PC-3 (cell line): ENCODE results near the gene APOH. TPM values are rescaled to one million over a fixed set of nuclear protein-coding genes. Genes with fewer than 3 reads are reported as not detected.

ENCODE experiments used
- ATAC-seq: fragments of 200-7000 bp; cut with Tn5 transposase; 2 replicates; pipeline ENCODE4 v1.9.1; 2020; ENCODE audit warnings: mild to moderate bottlenecking, moderate library complexity
- BruUV-seq: library from RNA; stranded (reverse); fragments of 400-500 nt; replicated peaks from 2 replicates; lab custom pipeline; 2021; lab: Mats Ljungman, UMichigan
- CTCF ChIA-PET: fragments of 300-600 bp; sonication (Branson Sonifier 250); formaldehyde crosslinking; loops from one replicate; lab custom pipeline; 2022; ENCODE audit warnings: antibody characterized with exemption; lab: Charles Lee
- POLR2A ChIA-PET: fragments of 300-600 bp; sonication (Branson Sonifier 250); formaldehyde crosslinking; loops from one replicate; lab custom pipeline; 2022; ENCODE audit warnings: antibody characterized with exemption; ENCODE audit not compliant: unreplicated experiment; lab: Charles Lee
- DNase-seq: peaks from one replicate; pipeline ENCODE4 v3.0.0-alpha.2; 2015
- H2AFZ ChIP-seq: fragments of 300-600 bp; sonication (generic); 2 replicates; pipeline ENCODE4 v1.6.0; 2016; ENCODE audit warnings: antibody characterized with exemption, low read length
- H3F3A ChIP-seq: fragments of 300-600 bp; sonication (generic); one replicate; pipeline ENCODE4 v1.6.0; 2017; ENCODE audit warnings: antibody characterized with exemption, low read length, control low read depth, mild to moderate bottlenecking; ENCODE audit not compliant: unreplicated experiment
- H3K27ac ChIP-seq: fragments of 300-600 bp; sonication (generic); 2 replicates; pipeline ENCODE4 v1.5.1; 2016; ENCODE audit warnings: mild to moderate bottlenecking, low read length
- H3K27me3 ChIP-seq: fragments of 300-600 bp; sonication (generic); 2 replicates; pipeline ENCODE4 v1.6.1; 2016; ENCODE audit warnings: low read length, mixed read lengths
- H3K36me3 ChIP-seq: fragments of 300-600 bp; sonication (generic); 2 replicates; pipeline ENCODE4 v1.6.1; 2016; ENCODE audit warnings: low read depth, mixed run types, low read length, mixed read lengths
- H3K4me1 ChIP-seq: fragments of 300-600 bp; sonication (generic); 2 replicates; pipeline ENCODE4 v1.5.1; 2016; ENCODE audit warnings: low read length; ENCODE audit not compliant: insufficient read depth
- H3K4me2 ChIP-seq: fragments of 300-600 bp; sonication (generic); 2 replicates; pipeline ENCODE4 v1.6.0; 2016; ENCODE audit warnings: low read length
- H3K4me3 ChIP-seq: fragments of 300-600 bp; sonication (generic); 2 replicates; pipeline ENCODE4 v1.5.1; 2016; ENCODE audit warnings: mild to moderate bottlenecking, low read length, mixed read lengths
- H3K79me2 ChIP-seq: fragments of 300-600 bp; sonication (generic); 2 replicates; pipeline ENCODE4 v1.6.1; 2017; ENCODE audit warnings: low read length, mixed read lengths
- H3K9ac ChIP-seq: fragments of 300-600 bp; sonication (generic); 2 replicates; pipeline ENCODE4 v1.6.0; 2016; ENCODE audit warnings: mild to moderate bottlenecking, low read length
- H3K9me2 ChIP-seq: fragments of 300-600 bp; sonication (generic); replicated peaks from 2 replicates; pipeline ENCODE4 v1.6.1; 2016; ENCODE audit warnings: mixed run types, low read length, mixed read lengths
- H3K9me3 ChIP-seq: fragments of 300-600 bp; sonication (generic); 2 replicates; pipeline ENCODE4 v1.6.1; 2016; ENCODE audit warnings: low read length, mixed read lengths
- H4K20me1 ChIP-seq: fragments of 300-600 bp; sonication (generic); 2 replicates; pipeline ENCODE4 v1.6.1; 2016; ENCODE audit warnings: low read length, mixed read lengths
- EZH2 ChIP-seq: fragments of 300-600 bp; sonication (generic); IDR thresholded peaks from one replicate; pipeline ENCODE4 v1.6.1; 2017; ENCODE audit warnings: antibody characterized with exemption, mild to moderate bottlenecking, low read length; ENCODE audit not compliant: unreplicated experiment
- EZH2phosphoT487 ChIP-seq: fragments of 300-600 bp; sonication (generic); IDR thresholded peaks from 2 replicates; pipeline ENCODE4 v1.6.1; 2018; ENCODE audit warnings: mild to moderate bottlenecking, antibody characterized with exemption, low read length, borderline replicate concordance
- intact Hi-C: fragments of 100-400 bp; cut with micrococcal nuclease; formaldehyde crosslinking; loops from 2 replicates; pipeline ENCODE4 v1.9.0; 2023
- total RNA-seq: library from RNA; depleted of rRNA; stranded (reverse); fragments of >200 nt; gene quantifications from 2 replicates; pipeline ENCODE4 v1.2.3, GENCODE V29; 2014
- TF ChIP-seq, protein P1 (sequence below): fragments of 300-600 bp; sonication (generic); conservative IDR thresholded peaks from 2 replicates; pipeline ENCODE4 v1.5.1; 2017; ENCODE audit warnings: antibody characterized with exemption, low read depth, mild to moderate bottlenecking, low read length

The APOH gene
- total RNA-seq, 1 experiment from 2014 or later: not detected

DNA sequence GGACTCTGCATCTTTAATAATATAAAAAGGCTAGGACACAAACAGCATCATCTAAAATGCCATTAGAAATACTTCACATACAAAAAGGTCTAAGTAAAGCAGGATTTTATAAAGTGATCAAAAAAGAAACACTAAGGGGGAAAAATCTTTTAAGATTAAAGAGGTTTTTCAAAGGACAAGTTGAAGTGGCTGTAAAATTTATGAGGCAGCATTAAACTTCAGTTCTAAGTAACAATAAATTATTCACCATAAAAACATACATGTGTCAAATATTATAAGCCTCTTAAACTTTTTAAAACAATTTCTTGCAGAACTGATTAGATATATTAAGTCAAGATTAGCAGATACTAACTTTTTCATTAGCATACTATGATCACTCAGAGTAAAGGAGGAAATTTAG lies 58.0 kb downstream of the APOH start:
- Histone ChIP-seq H3F3A (no peaks in the 10 kb centered on the region), H3K9me3 (no peaks in the 10 kb centered on the region), H3K27ac (no peak overlapping the region), H3K36me3 (no peaks in the 10 kb centered on the region), H3K9ac (no peak overlapping the region), H2AFZ (no peak overlapping the region), H3K79me2 (no peaks in the 10 kb centered on the region), H3K4me1 (peaks cover 7% of the 10 kb centered on the region), H3K4me3 (no peak overlapping the region), H3K27me3 (no peaks in the 10 kb centered on the region), H3K4me2 (no peak overlapping the region), H3K9me2 (no peaks in the 10 kb centered on the region), H4K20me1 (no peaks in the 10 kb centered on the region)
- ATAC-seq: no peak
- ChIA-PET CTCF (no interaction called here), POLR2A (no interaction called here)
- intact Hi-C loops: no loop called here
- TF ChIP-seq, protein P1, sequence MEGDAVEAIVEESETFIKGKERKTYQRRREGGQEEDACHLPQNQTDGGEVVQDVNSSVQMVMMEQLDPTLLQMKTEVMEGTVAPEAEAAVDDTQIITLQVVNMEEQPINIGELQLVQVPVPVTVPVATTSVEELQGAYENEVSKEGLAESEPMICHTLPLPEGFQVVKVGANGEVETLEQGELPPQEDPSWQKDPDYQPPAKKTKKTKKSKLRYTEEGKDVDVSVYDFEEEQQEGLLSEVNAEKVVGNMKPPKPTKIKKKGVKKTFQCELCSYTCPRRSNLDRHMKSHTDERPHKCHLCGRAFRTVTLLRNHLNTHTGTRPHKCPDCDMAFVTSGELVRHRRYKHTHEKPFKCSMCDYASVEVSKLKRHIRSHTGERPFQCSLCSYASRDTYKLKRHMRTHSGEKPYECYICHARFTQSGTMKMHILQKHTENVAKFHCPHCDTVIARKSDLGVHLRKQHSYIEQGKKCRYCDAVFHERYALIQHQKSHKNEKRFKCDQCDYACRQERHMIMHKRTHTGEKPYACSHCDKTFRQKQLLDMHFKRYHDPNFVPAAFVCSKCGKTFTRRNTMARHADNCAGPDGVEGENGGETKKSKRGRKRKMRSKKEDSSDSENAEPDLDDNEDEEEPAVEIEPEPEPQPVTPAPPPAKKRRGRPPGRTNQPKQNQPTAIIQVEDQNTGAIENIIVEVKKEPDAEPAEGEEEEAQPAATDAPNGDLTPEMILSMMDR: no peak
- TF ChIP-seq EZH2phosphoT487: no peak
- no peak for TF ChIP-seq EZH2
- no TSS peak for BruUV-seq
- no peak for DNase-seq

DNA sequence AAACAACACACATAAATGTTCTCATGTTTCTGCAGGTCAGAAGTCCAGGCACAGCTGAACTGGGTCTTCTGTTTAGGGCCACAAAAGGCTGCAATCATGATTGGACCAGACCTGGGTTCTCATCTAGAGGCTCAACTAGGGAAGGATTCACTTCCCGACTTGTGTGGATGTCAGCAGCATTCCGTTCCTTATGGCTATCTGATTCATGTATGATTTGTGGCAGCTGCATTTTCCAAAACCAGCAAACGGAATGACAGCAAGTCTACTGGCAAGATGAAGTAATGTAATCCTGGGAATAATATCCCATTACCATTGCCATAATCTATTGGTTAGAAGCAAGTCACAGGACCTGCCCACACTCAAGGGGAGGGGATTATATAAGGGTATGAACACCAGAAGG lies 59.4 kb downstream of the APOH start:
- Histone ChIP-seq H3K36me3 (no peaks in the 10 kb centered on the region), H3K27ac (no peak overlapping the region), H3K27me3 (no peaks in the 10 kb centered on the region), H3K4me2 (no peak overlapping the region), H3K9ac (no peak overlapping the region), H3K9me3 (no peaks in the 10 kb centered on the region), H3K4me3 (no peak overlapping the region), H3K4me1 (no peaks in the 10 kb centered on the region), H2AFZ (no peak overlapping the region), H3K79me2 (no peaks in the 10 kb centered on the region), H3F3A (no peaks in the 10 kb centered on the region), H3K9me2 (no peaks in the 10 kb centered on the region), H4K20me1 (no peaks in the 10 kb centered on the region)
- no peak for DNase-seq
- BruUV-seq: no TSS peak
- TF ChIP-seq EZH2phosphoT487: no peak
- TF ChIP-seq, protein P1: no peak
- no peak for TF ChIP-seq EZH2
- intact Hi-C loops: loop anchor here (5.0 to 10.0 kb wide), 4 partner anchors 358 to 1205 kb away; no protein-coding TSS in a partner anchor
- CTCF ChIA-PET: no interaction called here
- no peak for ATAC-seq
- POLR2A ChIA-PET: interaction anchor here (0.6 kb wide), 2 partner anchors 103 to 595 kb away, joined by 3 to 4 read pairs; no protein-coding TSS in a partner anchor

GRCh38 chr17:66167189-66167815 lies 61.9 kb downstream of the APOH start:
- intact Hi-C loops: loop anchor here (5.0 to 10.0 kb wide), 4 partner anchors 355 to 1203 kb away; no protein-coding TSS in a partner anchor
- no peaks in the 10 kb centered on the region for H4K20me1 ChIP-seq
- no peak for ATAC-seq
- no peak overlapping the region for H3K9ac ChIP-seq
- H3K4me1 ChIP-seq: no peaks in the 10 kb centered on the region
- no peaks in the 10 kb centered on the region for H3F3A ChIP-seq
- H3K4me2 ChIP-seq: no peak overlapping the region
- no peak overlapping the region for H3K27ac ChIP-seq
- no peaks in the 10 kb centered on the region for H3K9me3 ChIP-seq
- BruUV-seq: no TSS peak
- H2AFZ ChIP-seq: no peak overlapping the region
- no peaks in the 10 kb centered on the region for H3K27me3 ChIP-seq
- no peaks in the 10 kb centered on the region for H3K79me2 ChIP-seq
- H3K4me3 ChIP-seq: no peak overlapping the region
- no peak for DNase-seq
- TF ChIP-seq EZH2 (no peak), EZH2phosphoT487 (no peak)
- no peaks in the 10 kb centered on the region for H3K36me3 ChIP-seq
- H3K9me2 ChIP-seq: no peaks in the 10 kb centered on the region
- ChIA-PET CTCF (no interaction called here), POLR2A (no interaction called here)
